Skin epidermis (tissue), 12 donors: ENCODE data around the gene PLCG2.

Experiments
- H3K27ac ChIP-seq, 21 experiments: fragments of 200-600 bp; sonication (generic) in 11 of 21; one replicate each; pipeline ENCODE4 v1.5.0; 2020; ENCODE audit warnings: mild to moderate bottlenecking in 3 of 21, inconsistent platforms in 2 of 21, moderate library complexity in 2 of 21
- H3K4me3 ChIP-seq, 7 experiments: fragments of 200-600 bp; sonication (generic) in 2 of 7; one replicate each; pipeline ENCODE4 v1.5.0; 2020; ENCODE audit warnings: inconsistent platforms in 2 of 7, mild to moderate bottlenecking in 2 of 7, moderate library complexity in 1 of 7

Gene PLCG2

GRCh38 chr16:81833751-81834150 lies 54.7 kb downstream of the PLCG2 start:
- Histone ChIP-seq H3K4me3 (no peak overlapping the region), H3K27ac (no peak overlapping the region)

DNA sequence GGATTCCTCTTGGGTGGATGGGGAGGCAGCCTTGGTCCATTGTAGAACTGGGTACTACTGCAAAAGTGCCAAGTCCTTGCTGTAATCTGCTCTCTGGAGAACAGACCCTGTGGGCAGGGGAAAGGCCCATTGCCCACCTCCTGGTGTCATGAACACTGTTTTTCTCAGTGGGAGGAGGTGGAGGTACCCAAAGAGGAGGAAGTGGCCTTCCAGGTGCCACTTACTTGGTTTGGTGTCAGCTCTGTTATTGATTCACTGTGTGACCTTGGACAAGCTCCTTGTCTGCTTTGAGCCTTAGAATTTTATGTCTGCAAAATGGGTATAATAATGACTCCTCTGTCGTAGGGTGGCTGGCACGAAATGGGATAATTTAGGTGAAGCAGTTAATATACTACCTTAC lies 55.8 kb downstream of the PLCG2 start:
- Histone ChIP-seq H3K4me3 (no peak overlapping the region), H3K27ac (no peak overlapping the region)

GRCh38 chr16:81836279-81837054 lies 57.4 kb downstream of the PLCG2 start:
- H3K27ac ChIP-seq: no peak overlapping the region
- H3K4me3 ChIP-seq: no peak overlapping the region

- no peak overlapping the region for H3K27ac ChIP-seq
- H3K4me3 ChIP-seq: no peak overlapping the region
Measured at GRCh38 chr16:81837312-81837751, 58.2 kb downstream of the PLCG2 start.

- Histone ChIP-seq H3K4me3 (no peak overlapping the region), H3K27ac (no peak overlapping the region)
Measured at GRCh38 chr16:81838794-81839193, 59.7 kb downstream of the PLCG2 start.

- no peak overlapping the region for H3K27ac ChIP-seq
- no peak overlapping the region for H3K4me3 ChIP-seq
Measured at GRCh38 chr16:81841722-81842121, 62.6 kb downstream of the PLCG2 start.

GRCh38 chr16:81842564-81843242 lies 63.6 kb downstream of the PLCG2 start:
- Histone ChIP-seq H3K27ac (peak overlapping the region in 2 of 21 experiments; percentile 20 to 48), H3K4me3 (no peak overlapping the region)

DNA sequence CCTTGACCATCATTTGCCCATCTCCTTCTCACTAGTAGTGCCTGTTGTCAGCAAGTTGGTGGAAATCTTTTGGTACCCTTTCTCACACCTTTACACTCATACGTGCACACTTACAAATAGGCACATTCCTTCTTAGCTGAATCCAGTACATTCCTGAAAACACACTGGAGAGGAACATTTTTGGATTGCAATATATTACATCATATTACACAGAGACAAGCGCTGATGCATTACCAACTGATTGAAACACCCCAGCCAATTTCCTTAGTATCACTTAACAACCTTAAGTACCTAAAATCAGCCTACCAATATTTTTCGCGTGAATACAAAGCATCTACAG lies 64.1 kb downstream of the PLCG2 start:
- Histone ChIP-seq H3K4me3 (no peak overlapping the region), H3K27ac (peak overlapping the region in 1 of 21 experiments; percentile 16)

GRCh38 chr16:81843683-81844082 lies 64.6 kb downstream of the PLCG2 start:
- H3K27ac ChIP-seq: no peak overlapping the region
- H3K4me3 ChIP-seq: no peak overlapping the region

DNA sequence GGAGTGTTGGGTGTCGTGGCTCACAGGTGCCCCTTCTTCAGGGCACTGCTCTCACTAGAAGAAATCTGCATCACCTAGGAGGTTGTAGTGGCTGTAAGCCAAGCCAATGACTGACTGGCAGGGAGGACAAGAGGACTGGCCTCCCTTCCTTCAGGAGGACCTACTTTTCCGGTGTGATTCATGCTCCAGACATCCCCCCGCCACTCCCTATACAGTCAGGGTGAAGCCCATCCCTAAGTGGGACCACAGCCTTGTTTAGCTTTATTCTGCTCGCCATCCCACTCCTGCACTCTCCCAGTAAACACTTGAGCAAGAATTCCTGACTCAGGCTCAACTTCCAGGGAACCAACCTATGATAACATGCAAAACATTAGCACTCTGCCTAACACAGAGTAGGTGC lies 67.0 kb downstream of the PLCG2 start:
- Histone ChIP-seq H3K4me3 (no peak overlapping the region), H3K27ac (no peak overlapping the region)

- Histone ChIP-seq H3K27ac (no peak overlapping the region), H3K4me3 (no peak overlapping the region)
Measured at GRCh38 chr16:81848306-81848853, 69.3 kb downstream of the PLCG2 start.

GRCh38 chr16:81850197-81850944 lies 71.3 kb downstream of the PLCG2 start:
- H3K4me3 ChIP-seq: no peak overlapping the region
- H3K27ac ChIP-seq: no peak overlapping the region

- no peak overlapping the region for H3K27ac ChIP-seq
- no peak overlapping the region for H3K4me3 ChIP-seq
Measured at GRCh38 chr16:81852347-81852746, 73.3 kb downstream of the PLCG2 start.

- no peak overlapping the region for H3K4me3 ChIP-seq
- no peak overlapping the region for H3K27ac ChIP-seq
Measured at GRCh38 chr16:81855552-81856153, 76.6 kb downstream of the PLCG2 start.

DNA sequence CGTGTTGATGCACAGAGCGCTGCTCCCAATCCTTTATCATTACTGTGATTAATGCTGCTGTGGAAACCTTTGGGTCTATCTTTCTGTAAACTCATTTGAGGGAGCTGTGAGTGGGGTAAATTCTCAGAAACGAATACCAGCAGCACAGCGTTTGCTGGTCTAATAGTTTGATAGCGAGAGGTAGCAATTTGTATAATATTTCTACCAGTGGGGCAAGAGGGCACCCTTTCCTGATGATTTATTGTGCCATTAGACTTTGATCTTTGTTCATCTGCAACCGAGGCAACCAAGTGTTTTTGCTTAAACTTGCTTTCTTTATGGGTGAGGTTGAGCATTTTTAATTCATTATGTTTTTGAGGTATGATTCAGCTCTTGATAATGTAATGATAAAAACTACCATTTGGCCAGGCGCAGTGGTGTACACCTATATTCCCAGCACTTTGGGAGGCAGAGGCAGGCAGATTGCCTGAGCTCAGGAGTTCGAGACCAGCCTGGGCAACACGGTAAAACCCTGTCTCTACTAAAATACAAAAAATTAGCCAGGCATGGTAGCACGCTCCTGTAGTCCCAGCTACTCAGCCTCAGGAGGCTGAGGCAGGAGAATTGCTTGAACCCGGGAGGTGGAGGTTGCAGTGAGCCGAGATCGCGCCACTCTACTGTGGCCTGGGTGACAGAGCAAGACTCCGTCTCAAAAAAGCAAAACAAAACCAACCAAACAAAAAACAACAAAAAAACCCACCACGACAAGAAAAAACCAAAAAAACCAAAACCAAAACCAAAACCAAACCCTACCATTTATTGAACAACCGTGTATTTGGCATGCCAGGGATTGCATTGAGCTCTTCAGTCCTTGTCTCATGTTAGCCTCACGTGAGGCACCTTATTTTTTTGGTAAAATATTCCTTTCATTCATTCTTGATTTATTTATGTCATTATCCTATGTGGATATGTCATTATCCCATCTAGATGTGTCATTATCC lies 81.5 kb downstream of the PLCG2 start:
- Histone ChIP-seq H3K27ac (peak overlapping the region in 8 of 21 experiments; percentile 1 to 60 (median 40)), H3K4me3 (no peak overlapping the region)

DNA sequence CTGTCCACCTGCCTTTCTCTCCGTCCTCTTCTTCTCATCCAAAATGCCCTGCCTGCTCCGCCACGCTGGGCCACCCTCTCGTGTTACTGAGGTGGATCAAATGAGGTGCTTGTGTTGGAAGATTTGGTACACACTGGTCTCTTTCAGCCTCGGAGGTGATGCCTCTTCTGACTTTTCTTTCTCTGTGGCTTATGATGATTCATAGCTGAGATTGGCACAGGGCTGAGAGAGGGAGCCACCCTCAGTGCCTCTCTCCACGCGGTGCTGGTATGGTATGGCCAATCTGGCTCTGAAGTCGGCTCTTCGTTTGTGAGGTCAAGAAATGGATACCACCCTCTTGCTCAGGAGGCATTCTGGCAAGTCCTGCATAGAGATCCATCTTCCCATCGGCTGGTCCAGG lies 82.4 kb downstream of the PLCG2 start:
- Histone ChIP-seq H3K4me3 (no peak overlapping the region), H3K27ac (peak overlapping the region in 12 of 21 experiments; percentile 1 to 67 (median 40))

DNA sequence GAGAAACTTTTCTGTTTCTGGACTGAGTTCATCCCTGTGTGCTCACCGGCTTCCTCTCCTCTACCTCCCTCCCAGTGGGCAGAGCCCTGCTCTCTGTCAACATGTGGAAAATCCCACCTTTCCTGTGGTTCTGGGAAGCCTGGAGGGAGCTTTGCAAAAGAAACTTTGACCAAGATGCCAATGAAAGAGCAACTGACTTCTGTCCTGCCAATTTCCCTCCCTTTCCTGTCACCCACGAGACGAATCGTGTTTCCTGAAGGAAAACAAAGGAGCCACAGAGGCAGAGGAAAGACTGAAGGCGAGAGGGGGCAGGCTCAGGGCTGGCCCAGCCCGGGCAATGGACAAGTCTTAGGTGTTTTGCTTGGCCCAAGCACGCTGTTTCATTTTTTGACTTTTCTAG lies 82.8 kb downstream of the PLCG2 start:
- H3K27ac ChIP-seq: peak overlapping the region in 9 of 21 experiments; percentile 14 to 67 (median 43)
- H3K4me3 ChIP-seq: no peak overlapping the region

GRCh38 chr16:81863630-81864352 lies 84.7 kb downstream of the PLCG2 start:
- H3K27ac ChIP-seq: peak overlapping the region in 1 of 21 experiments; percentile 34
- H3K4me3 ChIP-seq: no peak overlapping the region
